Natural killer cell (primary cell): ENCODE data around the gene VAV1. TPM values are rescaled to one million over a fixed set of nuclear protein-coding genes. Genes with fewer than 3 reads are reported as not detected.

Experiments used
- ATAC-seq, 3 donors: fragments of 150-1000 bp in 2 of 3; fragments of 200-7000 bp in 1 of 3; cut with Tn5 transposase; 1 replicate in 1 of 3; 2 replicates in 2 of 3; pipeline ENCODE4 v1.10.0; 2021; ENCODE audit warnings: mild to moderate bottlenecking in 2 of 3, moderate library complexity in 2 of 3
- DNase-seq, 2 donors: peaks; one replicate each; pipeline versions ENCODE4 v3.0.0 to v3.0.0-alpha.2; 2013 to 2021; ENCODE audit warnings: mixed read lengths in 1 of 2
- H3K27ac ChIP-seq: one replicate; pipeline ENCODE4 v1.5.1; 2013; ENCODE audit warnings: mild to moderate bottlenecking, low read length
- H3K27me3 ChIP-seq: one replicate; pipeline ENCODE4 v1.6.1; 2013; ENCODE audit warnings: low read length; ENCODE audit not compliant: control insufficient read depth, insufficient read depth
- H3K36me3 ChIP-seq: one replicate; pipeline ENCODE4 v1.6.1; 2013; ENCODE audit warnings: low read length; ENCODE audit not compliant: control insufficient read depth, insufficient read depth
- H3K4me1 ChIP-seq: one replicate; pipeline ENCODE4 v1.6.1; 2013; ENCODE audit warnings: low read length; ENCODE audit not compliant: control insufficient read depth, insufficient read depth
- H3K4me3 ChIP-seq: one replicate; pipeline ENCODE4 v1.5.1; 2013; ENCODE audit warnings: low read length
- H3K9me3 ChIP-seq: one replicate; pipeline ENCODE4 v1.6.1; 2013; ENCODE audit warnings: low read length; ENCODE audit not compliant: control insufficient read depth, insufficient read depth
- H3K27ac Mint-ChIP-seq, 2 donors: one replicate each; pipeline ENCODE4 v1.8.0; 2022; ENCODE audit warnings: mild to moderate bottlenecking in 2 of 2, mixed read lengths in 2 of 2, moderate library complexity in 1 of 2
- H3K27me3 Mint-ChIP-seq, 2 donors: one replicate each; pipeline ENCODE4 v1.8.0; 2022; ENCODE audit warnings: low read depth in 2 of 2, mixed read lengths in 2 of 2
- H3K36me3 Mint-ChIP-seq: one replicate; pipeline ENCODE4 v1.8.0; 2022; ENCODE audit warnings: mixed read lengths
- H3K4me1 Mint-ChIP-seq, 2 donors: one replicate each; pipeline ENCODE4 v1.8.0; 2022; ENCODE audit warnings: mixed read lengths in 2 of 2
- H3K4me3 Mint-ChIP-seq: one replicate; pipeline ENCODE4 v1.8.0; 2022; ENCODE audit warnings: mild to moderate bottlenecking, moderate library complexity, mixed read lengths
- H3K9me3 Mint-ChIP-seq, 2 donors: one replicate each; pipeline ENCODE4 v1.8.0; 2022; ENCODE audit warnings: mixed read lengths in 2 of 2
- CTCF ChIP-seq: fragments of 200-600 bp; IDR thresholded peaks from one replicate; pipeline ENCODE4 v1.8.0; 2022; ENCODE audit warnings: antibody characterized with exemption
- WGBS: methylation state at CpG from one replicate; pipeline ENCODE4 v1.1.7; 2013; ENCODE audit warnings: missing lambda C conversion rate; ENCODE audit not compliant: insufficient coverage; 5-methylcytosine and 5-hydroxymethylcytosine counted together
- intact Hi-C: fragments of 100-400 bp; cut with micrococcal nuclease; formaldehyde crosslinking; loops from one replicate; pipeline ENCODE4 v1.14.2; 2022
- total RNA-seq, 4 donors: library from RNA; stranded (reverse); fragments of 120-200 nt in 1 of 4; gene quantifications; one replicate each; pipeline versions ENCODE4 v1.2.3 to v1.2.4, GENCODE V29; 2013 to 2022

The VAV1 gene
- total RNA-seq, 3 donors from 2014 or later (not counting 1 experiment from before 2014, with no cell fraction given): 141 to 167 (median 164) TPM

GRCh38 chr19:6777434-6777833, 4.9 kb downstream of the VAV1 start:
- no peak for TF ChIP-seq CTCF
- Mint-ChIP-seq H3K4me1 (peaks cover 43 to 69% of the 10 kb centered on the region in 2 donors), H3K27ac (peak overlapping the region; percentile 85 to 97), H3K36me3 (peaks cover 8% of the 10 kb centered on the region), H3K9me3 (peaks cover 0 to 11% of the 10 kb centered on the region in 2 donors), H3K27me3 (no peaks in the 10 kb centered on the region), H3K4me3 (peak overlapping the region; percentile 17)
- Histone ChIP-seq H3K36me3 (peaks cover 11% of the 10 kb centered on the region), H3K9me3 (no peaks in the 10 kb centered on the region), H3K4me1 (peaks cover 46% of the 10 kb centered on the region), H3K27me3 (no peaks in the 10 kb centered on the region), H3K4me3 (no peak overlapping the region), H3K27ac (no peak overlapping the region)
- WGBS: 93% methylated on average over 1 of the region's 2 CpGs
- DNase-seq: no peak
- ATAC-seq: no peak
- intact Hi-C loops: no loop called here

GRCh38 chr19:6778386-6778785, 5.9 kb downstream of the VAV1 start:
- Histone ChIP-seq H3K4me3 (no peak overlapping the region), H3K36me3 (peaks cover 11% of the 10 kb centered on the region), H3K9me3 (no peaks in the 10 kb centered on the region), H3K27me3 (no peaks in the 10 kb centered on the region), H3K4me1 (peaks cover 45% of the 10 kb centered on the region), H3K27ac (peak overlapping the region; percentile 57)
- Mint-ChIP-seq H3K36me3 (peaks cover 8% of the 10 kb centered on the region), H3K4me3 (peak overlapping the region; percentile 65), H3K27me3 (no peaks in the 10 kb centered on the region), H3K9me3 (peaks cover 0 to 11% of the 10 kb centered on the region in 2 donors), H3K27ac (peak overlapping the region; percentile 85 to 97), H3K4me1 (peaks cover 43 to 68% of the 10 kb centered on the region in 2 donors)
- WGBS: 20% methylated on average over 3 of the region's 4 CpGs
- no peak for TF ChIP-seq CTCF
- intact Hi-C loops: no loop called here
- DNase-seq (no peak), ATAC-seq (peak in 2 of 3 donors; percentile 56 to 67)

GRCh38 chr19:6779206-6779605, 6.7 kb downstream of the VAV1 start:
- peaks cover 42% of the 10 kb centered on the region for H3K4me1 ChIP-seq
- H3K27ac Mint-ChIP-seq: peak overlapping the region; percentile 71 to 85
- H3K27ac ChIP-seq: no peak overlapping the region
- no peak overlapping the region for H3K4me3 Mint-ChIP-seq
- no peaks in the 10 kb centered on the region for H3K27me3 Mint-ChIP-seq
- TF ChIP-seq CTCF: no peak
- ATAC-seq (no peak), DNase-seq (no peak)
- H3K9me3 ChIP-seq: no peaks in the 10 kb centered on the region
- H3K36me3 ChIP-seq: peaks cover 14% of the 10 kb centered on the region
- H3K36me3 Mint-ChIP-seq: peaks cover 8% of the 10 kb centered on the region
- H3K4me1 Mint-ChIP-seq: peaks cover 47 to 67% of the 10 kb centered on the region in 2 donors
- intact Hi-C loops: no loop called here
- H3K4me3 ChIP-seq: no peak overlapping the region
- H3K27me3 ChIP-seq: no peaks in the 10 kb centered on the region
- peaks cover 0 to 11% of the 10 kb centered on the region in 2 donors for H3K9me3 Mint-ChIP-seq
- WGBS: 72% methylated on average over 4 of the region's 4 CpGs

- ATAC-seq: no peak
- no peak overlapping the region for H3K27ac ChIP-seq
- peaks cover 9% of the 10 kb centered on the region for H3K36me3 ChIP-seq
- no peak overlapping the region for H3K4me3 Mint-ChIP-seq
- no peak for TF ChIP-seq CTCF
- no peaks in the 10 kb centered on the region for H3K27me3 Mint-ChIP-seq
- H3K4me1 ChIP-seq: peaks cover 18% of the 10 kb centered on the region
- H3K4me3 ChIP-seq: no peak overlapping the region
- no peaks in the 10 kb centered on the region for H3K36me3 Mint-ChIP-seq
- no peak for DNase-seq
- intact Hi-C loops: no loop called here
- 100% methylated on average over 4 of the region's 4 CpGs for WGBS
- peaks cover 35 to 68% of the 10 kb centered on the region in 2 donors for H3K4me1 Mint-ChIP-seq
- no peaks in the 10 kb centered on the region for H3K27me3 ChIP-seq
- H3K9me3 Mint-ChIP-seq: no peaks in the 10 kb centered on the region
- H3K9me3 ChIP-seq: no peaks in the 10 kb centered on the region
- H3K27ac Mint-ChIP-seq: peak overlapping the region in 1 of 2 donors; percentile 33
Measured at GRCh38 chr19:6787393-6787792, 14.9 kb downstream of the VAV1 start.
